Measurements from ENCODE around the gene ENAH. TPM values are rescaled to one million over a fixed set of nuclear protein-coding genes. Genes with fewer than 3 reads are reported as not detected.

The ENAH gene
- polyA plus RNA-seq, 5 donors: 169 to 253 (median 235) TPM

- no peak for DNase-seq
Observed at GRCh38 chr1:225567789-225568188, 85.1 kb downstream of the ENAH start.

- DNase-seq: no peak
Observed at GRCh38 chr1:225565847-225566246, 87.1 kb downstream of the ENAH start.

GRCh38 chr1:225561675-225562074, 91.2 kb downstream of the ENAH start:
- no peak for DNase-seq

- DNase-seq: no peak
Observed at GRCh38 chr1:225559902-225560301, 93.0 kb downstream of the ENAH start.

GRCh38 chr1:225559326-225559725, 93.6 kb downstream of the ENAH start:
- DNase-seq: no peak

- DNase-seq: no peak
Observed at GRCh38 chr1:225556694-225557093, 96.2 kb downstream of the ENAH start.

- no peak for DNase-seq
Observed at GRCh38 chr1:225555821-225556220, 97.1 kb downstream of the ENAH start.

- no peak for DNase-seq
Observed at GRCh38 chr1:225554216-225554812, 98.6 kb downstream of the ENAH start.

GRCh38 chr1:225549821-225550220, 103.1 kb downstream of the ENAH start:
- DNase-seq: no peak

- no peak for DNase-seq
Observed at GRCh38 chr1:225548140-225548857, 104.6 kb downstream of the ENAH start.

GRCh38 chr1:225545649-225546048, 107.3 kb downstream of the ENAH start:
- DNase-seq: no peak

- DNase-seq: no peak
Observed at GRCh38 chr1:225544924-225545323, 108.0 kb downstream of the ENAH start.

- DNase-seq: no peak
Observed at GRCh38 chr1:225544263-225544662, 108.7 kb downstream of the ENAH start.

- no peak for DNase-seq
Observed at GRCh38 chr1:225543350-225543749, 109.6 kb downstream of the ENAH start.

GRCh38 chr1:225541383-225541782, 111.5 kb downstream of the ENAH start:
- DNase-seq: no peak

GRCh38 chr1:225539575-225539974, 113.3 kb downstream of the ENAH start:
- DNase-seq: no peak

- no peak for DNase-seq
Observed at GRCh38 chr1:225539069-225539468, 113.9 kb downstream of the ENAH start.

- no peak for DNase-seq
Observed at GRCh38 chr1:225537554-225538251, 115.2 kb downstream of the ENAH start.

- no peak for DNase-seq
Observed at GRCh38 chr1:225535280-225535679, 117.6 kb downstream of the ENAH start.

- DNase-seq: no peak
Observed at GRCh38 chr1:225534772-225535171, 118.2 kb downstream of the ENAH start.

- DNase-seq: no peak
Observed at GRCh38 chr1:225534135-225534534, 118.8 kb downstream of the ENAH start.

GRCh38 chr1:225533238-225533637, 119.7 kb downstream of the ENAH start:
- DNase-seq: no peak

All from right lung (tissue), 5 donors.